Gastroesophageal sphincter (tissue), 4 donors: Measurements from ENCODE around the gene CSAD. TPM values are rescaled to one million over a fixed set of nuclear protein-coding genes. Genes with fewer than 3 reads are reported as not detected.

Experiments
- ATAC-seq: fragments of 150-250 bp; one replicate; pipeline ENCODE4 v1.9.1; 2016; ENCODE audit warnings: mild to moderate bottlenecking, moderate library complexity
- H3K27ac ChIP-seq, 4 donors: fragments of 200-600 bp; sonication (generic) in 3 of 4; 1 replicate in 3 of 4; 2 replicates in 1 of 4; pipeline ENCODE4 v1.5.1; 2016 to 2019
- H3K27me3 ChIP-seq: fragments of 200-600 bp; sonication (generic); one replicate; pipeline ENCODE4 v1.5.1; 2019
- H3K36me3 ChIP-seq, 2 donors: fragments of 200-600 bp; sonication (generic); one replicate each; pipeline ENCODE4 v1.5.1; 2019; ENCODE audit warnings: control low read depth in 1 of 2
- H3K4me1 ChIP-seq, 3 donors: fragments of 200-600 bp; sonication (generic); 1 replicate in 2 of 3; 2 replicates in 1 of 3; pipeline ENCODE4 v1.5.1; 2016 to 2019; ENCODE audit warnings: control low read depth in 2 of 3
- H3K4me3 ChIP-seq, 2 donors: fragments of 200-600 bp; sonication (generic); one replicate each; pipeline ENCODE4 v1.5.1; 2019; ENCODE audit warnings: mild to moderate bottlenecking in 1 of 2, moderate library complexity in 1 of 2
- H3K9me3 ChIP-seq, 3 donors: fragments of 200-600 bp; sonication (generic); one replicate each; pipeline ENCODE4 v1.5.1; 2017 to 2019; ENCODE audit warnings: control low read depth in 2 of 3
- CTCF ChIP-seq, 4 experiments: fragments of 200-600 bp in 2 of 4; fragments of 450-650 bp in 2 of 4; sonication (generic) in 1 of 4; IDR thresholded peaks; one replicate each; pipeline ENCODE4 v1.5.1; 2017 to 2019; ENCODE audit warnings: antibody characterized with exemption in 4 of 4, mild to moderate bottlenecking in 2 of 4, moderate library complexity in 2 of 4
- EP300 ChIP-seq: sonication (generic); formaldehyde crosslinking; IDR thresholded peaks from one replicate; pipeline ENCODE4 v1.6.1; 2017; ENCODE audit warnings: antibody characterized with exemption, mild to moderate bottlenecking
- POLR2A ChIP-seq, 2 donors: fragments of 450-650 bp; IDR thresholded peaks; one replicate each; pipeline ENCODE4 v1.6.1; 2017; ENCODE audit warnings: antibody characterized with exemption in 2 of 2, mild to moderate bottlenecking in 2 of 2, moderate library complexity in 1 of 2
- POLR2AphosphoS5 ChIP-seq: sonication (generic); formaldehyde crosslinking; IDR thresholded peaks from one replicate; pipeline ENCODE4 v1.6.1; 2017; ENCODE audit warnings: antibody characterized with exemption
- WGBS, 2 donors: methylation state at CpG; one replicate each; pipeline ENCODE4 v1.1.5; 2018; ENCODE audit warnings: low coverage in 1 of 2; 5-methylcytosine and 5-hydroxymethylcytosine counted together
- total RNA-seq, 4 donors: library from RNA; depleted of rRNA; stranded (reverse); fragments of >200 nt; gene quantifications; one replicate each; pipeline ENCODE4 v1.1.0, GENCODE V29; 2016

CSAD gene
- total RNA-seq, 4 donors from 2014 or later = 11.3 to 47.5 (median 24.1) TPM

DNA sequence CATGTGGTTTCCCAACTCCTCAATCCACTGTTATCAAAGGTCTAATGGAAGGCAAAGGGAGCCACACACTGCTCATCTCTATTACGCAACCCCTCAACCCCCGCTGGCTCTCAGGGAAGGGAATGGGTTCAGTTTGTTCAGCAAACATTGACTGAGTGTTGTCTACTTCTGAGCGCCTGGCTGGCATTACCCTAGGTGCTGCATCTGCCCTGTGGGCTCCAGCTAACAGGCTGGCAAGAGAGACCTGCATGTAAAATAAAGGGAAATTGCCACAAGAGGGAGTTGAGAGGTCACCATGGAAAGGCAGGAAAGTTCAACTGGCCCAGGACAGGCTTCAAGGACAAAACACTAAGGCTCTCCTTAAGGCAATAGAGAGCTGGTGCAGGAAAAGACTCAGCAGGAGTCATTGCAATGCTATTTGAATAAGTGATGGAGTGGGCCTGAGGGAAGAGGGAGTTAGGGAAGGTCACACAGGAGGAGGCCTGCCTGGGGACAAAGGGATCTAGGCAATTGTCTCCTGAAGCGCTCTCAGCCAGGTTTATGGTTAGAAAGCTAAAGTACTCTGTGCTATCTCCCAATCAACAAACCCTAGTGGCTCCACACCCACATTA is 5.7 kb downstream of the CSAD start:
- H3K9me3 ChIP-seq = no peaks in the 10 kb centered on the region
- WGBS, 2 donors = 73% methylated on average over 3 of the region's 4 CpGs; no CpG with 5 or more reads in 1 of the 2 donors
- no peak overlapping the region for H3K27ac ChIP-seq
- peaks cover 0 to 52% (median 8%) of the 10 kb centered on the region in 3 donors for H3K4me1 ChIP-seq
- peaks cover 0 to 30% of the 10 kb centered on the region in 2 donors for H3K36me3 ChIP-seq
- no peaks in the 10 kb centered on the region for H3K27me3 ChIP-seq
- TF ChIP-seq CTCF (IDR thresholded peaks at IDR 0.05) (peak in 1 of 4 experiments; percentile 18), EP300 (no peak)
- no peak overlapping the region for H3K4me3 ChIP-seq
- ATAC-seq = peak; percentile 42

GRCh38 chr12:53173085-53173715 is 7.5 kb downstream of the CSAD start:
- 73 to 95% methylated on average over 4 of the region's 10 CpGs for WGBS, 2 donors
- ATAC-seq = no peak

DNA sequence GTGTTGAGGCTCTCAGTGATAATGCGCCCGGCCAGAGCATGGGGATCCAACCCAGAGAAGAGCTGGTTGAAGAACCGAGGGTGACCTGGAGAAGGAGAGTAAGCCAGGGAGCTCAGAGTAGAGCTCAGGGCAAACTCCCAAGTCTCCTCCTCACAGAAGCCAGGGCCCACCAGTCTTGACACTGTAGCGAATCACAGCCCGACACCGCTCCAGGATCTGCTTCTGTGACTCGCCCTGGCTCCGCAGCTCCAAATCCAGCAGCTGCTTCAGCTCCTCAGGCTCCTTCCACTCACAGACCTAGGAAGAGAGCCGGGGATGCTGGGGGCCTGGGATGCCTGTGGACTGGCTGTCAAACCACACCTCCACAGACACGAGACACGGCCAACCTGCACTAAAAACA is 8.4 kb downstream of the CSAD start:
- Histone ChIP-seq H3K4me1 (peaks cover 0 to 38% (median 3%) of the 10 kb centered on the region in 3 donors), H3K4me3 (no peak overlapping the region), H3K36me3 (peaks cover 0 to 48% of the 10 kb centered on the region in 2 donors), H3K27ac (peak overlapping the region in 3 of 4 donors; percentile 38 to 61 (median 59)), H3K9me3 (no peaks in the 10 kb centered on the region), H3K27me3 (no peaks in the 10 kb centered on the region)
- WGBS, 2 donors = 100% methylated on average over 1 of the region's 11 CpGs; no CpG with 5 or more reads in 1 of the 2 donors
- peak; percentile 74 for ATAC-seq
- TF ChIP-seq POLR2AphosphoS5 (no peak), POLR2A (IDR thresholded peaks at IDR 0.05) (no peak), EP300 (no peak), CTCF (IDR thresholded peaks at IDR 0.05) (no peak)

More at GRCh38 chr12:53173085-53173715, 7.5 kb downstream of the CSAD start:
- no peak overlapping the region for H3K4me3 ChIP-seq
- peaks cover 0 to 41% of the 10 kb centered on the region in 2 donors for H3K36me3 ChIP-seq
- peak overlapping the region in 2 of 4 donors; percentile 59 to 61 for H3K27ac ChIP-seq
- TF ChIP-seq POLR2A (IDR thresholded peaks at IDR 0.05) (no peak), EP300 (no peak), CTCF (IDR thresholded peaks at IDR 0.05) (no peak), POLR2AphosphoS5 (no peak)
- H3K9me3 ChIP-seq = no peaks in the 10 kb centered on the region
- peaks cover 0 to 38% (median 3%) of the 10 kb centered on the region in 3 donors for H3K4me1 ChIP-seq
- no peaks in the 10 kb centered on the region for H3K27me3 ChIP-seq

- Histone ChIP-seq H3K27me3 (no peaks in the 10 kb centered on the region), H3K4me1 (peaks cover 0 to 38% (median 3%) of the 10 kb centered on the region in 3 donors), H3K36me3 (peaks cover 0 to 54% of the 10 kb centered on the region in 2 donors), H3K9me3 (no peaks in the 10 kb centered on the region), H3K4me3 (no peak overlapping the region), H3K27ac (peak overlapping the region in 3 of 4 donors; percentile 38 to 61 (median 59))
- ATAC-seq = no peak
- WGBS, 2 donors = 43 to 46% methylated on average over 2 to 5 of the region's 10 CpGs
- TF ChIP-seq POLR2AphosphoS5 = no peak
- TF ChIP-seq CTCF (IDR thresholded peaks at IDR 0.05) = no peak
- no peak for TF ChIP-seq POLR2A (IDR thresholded peaks at IDR 0.05)
- TF ChIP-seq EP300 = no peak
These were observed 8.9 kb downstream of the CSAD start for GRCh38 chr12:53171725-53172329.
